Transverse colon (tissue), 4 donors: ENCODE data around the gene TRAF2. TPM values are rescaled to one million over a fixed set of nuclear protein-coding genes. Genes with fewer than 3 reads are reported as not detected.
A peak's percentile ranks its signal among the peaks of the same experiment; 100 is the strongest.
"Not testable (repeated sequence)": the region's sequence is repeated elsewhere in the genome, so short reads cannot be mapped to it uniquely, and the experiment has no call there.

Source experiments
- DNase-seq: peaks from one replicate; pipeline ENCODE4 v3.0.0-alpha.2; 2019
- H3K27ac ChIP-seq, 4 donors: fragments of 200-600 bp; sonication (generic); 2 replicates each; pipeline ENCODE4 v1.5.1; 2016 to 2018; ENCODE audit warnings: inconsistent platforms in 4 of 4
- H3K27me3 ChIP-seq: fragments of 200-600 bp; sonication (generic); 2 replicates; pipeline ENCODE4 v1.5.1; 2017; ENCODE audit warnings: inconsistent platforms
- H3K36me3 ChIP-seq, 4 donors: fragments of 200-600 bp; sonication (generic); 2 replicates each; pipeline ENCODE4 v1.5.1; 2017 to 2019; ENCODE audit warnings: inconsistent platforms in 4 of 4
- H3K4me1 ChIP-seq, 4 donors: fragments of 200-600 bp; sonication (generic); 2 replicates each; pipeline ENCODE4 v1.5.1; 2017 to 2020; ENCODE audit warnings: inconsistent platforms in 4 of 4
- H3K4me3 ChIP-seq, 4 donors: fragments of 200-600 bp; sonication (generic); 1 replicate in 1 of 4; 2 replicates in 3 of 4; pipeline versions ENCODE4 v1.5.1 to v1.6.1; 2017 to 2019; ENCODE audit warnings: inconsistent platforms in 4 of 4
- H3K9me3 ChIP-seq, 2 donors: fragments of 200-600 bp; sonication (generic); 2 replicates each; pipeline ENCODE4 v1.5.1; 2017 to 2019; ENCODE audit warnings: inconsistent platforms in 2 of 2
- CTCF ChIP-seq, 5 experiments: fragments of 200-600 bp in 3 of 5; fragments of 450-650 bp in 2 of 5; sonication (generic) in 3 of 5; IDR thresholded peaks; 1 replicate in 2 of 5; 2 replicates in 3 of 5; pipeline ENCODE4 v1.5.1; 2016 to 2017; ENCODE audit warnings: antibody characterized with exemption in 5 of 5, inconsistent platforms in 3 of 5, mild to moderate bottlenecking in 2 of 5, moderate library complexity in 1 of 5
- EP300 ChIP-seq: sonication (generic); formaldehyde crosslinking; IDR thresholded peaks from one replicate; pipeline ENCODE4 v1.6.1; 2017; ENCODE audit warnings: antibody characterized with exemption, low read depth
- POLR2A ChIP-seq: fragments of 450-650 bp; IDR thresholded peaks from one replicate; pipeline ENCODE4 v1.6.1; 2016; ENCODE audit warnings: antibody characterized with exemption, mild to moderate bottlenecking, moderate library complexity
- POLR2AphosphoS5 ChIP-seq, 3 donors: sonication (generic); formaldehyde crosslinking; IDR thresholded peaks; one replicate each; pipeline ENCODE4 v1.6.1; 2016; ENCODE audit warnings: antibody characterized with exemption in 3 of 3
- WGBS, 2 donors: methylation state at CpG; one replicate each; pipeline ENCODE4 v1.1.5; 2018; ENCODE audit warnings: low coverage in 1 of 2; 5-methylcytosine and 5-hydroxymethylcytosine counted together
- in situ Hi-C, 4 donors: fragments of 200-750 bp; cut with MboI; loops; one replicate each; pipeline versions ENCODE4 v1.15.0 to v1.15.1; 2017; ENCODE audit warnings: low sequenced_read_pairs in 3 of 4, low pct_ligation_motif_present in 1 of 4, low pct_unique_long_range_greater_than_20kb in 1 of 4
- intact Hi-C: fragments of 100-400 bp; cut with DNase I; formaldehyde crosslinking; loops from one replicate; pipeline ENCODE4 v1.15.1; 2023; ENCODE audit warnings: low total_unique reads
- total RNA-seq, 4 donors: library from RNA; depleted of rRNA; stranded (reverse); fragments of >200 nt; gene quantifications; one replicate each; pipeline ENCODE4 v1.1.0, GENCODE V29; 2016

TRAF2 gene, protein sequence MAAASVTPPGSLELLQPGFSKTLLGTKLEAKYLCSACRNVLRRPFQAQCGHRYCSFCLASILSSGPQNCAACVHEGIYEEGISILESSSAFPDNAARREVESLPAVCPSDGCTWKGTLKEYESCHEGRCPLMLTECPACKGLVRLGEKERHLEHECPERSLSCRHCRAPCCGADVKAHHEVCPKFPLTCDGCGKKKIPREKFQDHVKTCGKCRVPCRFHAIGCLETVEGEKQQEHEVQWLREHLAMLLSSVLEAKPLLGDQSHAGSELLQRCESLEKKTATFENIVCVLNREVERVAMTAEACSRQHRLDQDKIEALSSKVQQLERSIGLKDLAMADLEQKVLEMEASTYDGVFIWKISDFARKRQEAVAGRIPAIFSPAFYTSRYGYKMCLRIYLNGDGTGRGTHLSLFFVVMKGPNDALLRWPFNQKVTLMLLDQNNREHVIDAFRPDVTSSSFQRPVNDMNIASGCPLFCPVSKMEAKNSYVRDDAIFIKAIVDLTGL
- total RNA-seq = 10 to 100 TPM; 12.5 to 60.6 (median 13.8) TPM

- peak within 1 kb of the TSS; percentile 86 to 95 (median 93) for H3K27ac ChIP-seq
- no peaks in the 10 kb centered on the region for H3K36me3 ChIP-seq
- H3K4me3 ChIP-seq = peak within 1 kb of the TSS; percentile 63 to 100 (median 95)
- no peaks in the 10 kb centered on the region for H3K27me3 ChIP-seq
- no peaks in the 10 kb centered on the region for H3K9me3 ChIP-seq
- peaks cover 0 to 40% (median 30%) of the 10 kb centered on the region in 4 donors for H3K4me1 ChIP-seq
- WGBS, 2 donors = 0% methylated on average over 66 of the region's 88 CpGs; no CpG with 5 or more reads in 1 of the 2 donors
- in situ Hi-C loops = no loop called here
- intact Hi-C loops = no loop called here
- DNase-seq = peak; percentile 98
- TF ChIP-seq EP300 (no peak), POLR2AphosphoS5 (IDR thresholded peaks at IDR 0.05) (peak; percentile 78 to 87 (median 85)), CTCF (IDR thresholded peaks at IDR 0.05) (no peak), POLR2A (peak; percentile 59)
Measured at GRCh38 chr9:136885950-136886578, at the start of gene TRAF2. Gene TRAF2, plus strand, starts transcription at chr9:136886516. Its CDS starts 12,225 bp downstream, at chr9:136898741.

GRCh38 chr9:136837146-136837855 lies 49.0 kb upstream of the TRAF2 start:
- no peak for DNase-seq
- Histone ChIP-seq H3K27ac (no peak overlapping the region), H3K27me3 (no peaks in the 10 kb centered on the region), H3K9me3 (no peaks in the 10 kb centered on the region), H3K4me3 (no peak overlapping the region), H3K36me3 (peaks cover 0 to 7% (median 0%) of the 10 kb centered on the region in 4 donors), H3K4me1 (peaks cover 15 to 31% (median 28%) of the 10 kb centered on the region in 4 donors)
- 91% methylated on average over 23 of the region's 27 CpGs; no CpG with 5 or more reads in 1 of the 2 donors for WGBS, 2 donors
- in situ Hi-C loops = no loop called here
- TF ChIP-seq POLR2AphosphoS5 (IDR thresholded peaks at IDR 0.05) (peak in 1 of 3 donors; percentile 14), CTCF (IDR thresholded peaks at IDR 0.05) (no peak)
- intact Hi-C loops = no loop called here

DNA sequence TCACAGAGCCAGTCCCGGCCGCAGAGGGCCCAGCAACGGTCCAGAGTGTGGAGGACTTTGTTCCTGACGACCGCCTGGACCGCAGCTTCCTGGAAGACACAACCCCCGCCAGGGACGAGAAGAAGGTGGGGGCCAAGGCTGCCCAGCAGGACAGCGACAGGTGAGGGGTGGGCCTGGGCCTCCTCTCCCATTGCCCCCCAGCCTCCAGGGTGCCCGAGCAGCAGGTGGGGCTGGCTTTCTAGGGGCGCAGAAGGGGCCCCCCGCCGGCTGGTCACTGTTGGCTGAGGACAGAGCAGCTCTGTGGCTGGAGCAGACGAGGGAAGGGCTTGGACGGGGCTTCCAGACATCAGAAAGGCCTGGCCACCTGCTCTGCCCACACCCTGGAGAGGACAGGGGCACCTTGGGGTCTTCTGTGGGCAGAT lies 48.4 kb upstream of the TRAF2 start:
- WGBS, 2 donors = 89% methylated on average over 15 of the region's 15 CpGs; no CpG with 5 or more reads in 1 of the 2 donors
- H3K27me3 ChIP-seq, intact Hi-C loops, H3K36me3 ChIP-seq, H3K27ac ChIP-seq, DNase-seq, H3K9me3 ChIP-seq, H3K4me3 ChIP-seq, in situ Hi-C loops: not testable (repeated sequence)
- H3K4me1 ChIP-seq = peaks cover 15 to 36% (median 34%) of the 10 kb centered on the region in 4 donors

DNA sequence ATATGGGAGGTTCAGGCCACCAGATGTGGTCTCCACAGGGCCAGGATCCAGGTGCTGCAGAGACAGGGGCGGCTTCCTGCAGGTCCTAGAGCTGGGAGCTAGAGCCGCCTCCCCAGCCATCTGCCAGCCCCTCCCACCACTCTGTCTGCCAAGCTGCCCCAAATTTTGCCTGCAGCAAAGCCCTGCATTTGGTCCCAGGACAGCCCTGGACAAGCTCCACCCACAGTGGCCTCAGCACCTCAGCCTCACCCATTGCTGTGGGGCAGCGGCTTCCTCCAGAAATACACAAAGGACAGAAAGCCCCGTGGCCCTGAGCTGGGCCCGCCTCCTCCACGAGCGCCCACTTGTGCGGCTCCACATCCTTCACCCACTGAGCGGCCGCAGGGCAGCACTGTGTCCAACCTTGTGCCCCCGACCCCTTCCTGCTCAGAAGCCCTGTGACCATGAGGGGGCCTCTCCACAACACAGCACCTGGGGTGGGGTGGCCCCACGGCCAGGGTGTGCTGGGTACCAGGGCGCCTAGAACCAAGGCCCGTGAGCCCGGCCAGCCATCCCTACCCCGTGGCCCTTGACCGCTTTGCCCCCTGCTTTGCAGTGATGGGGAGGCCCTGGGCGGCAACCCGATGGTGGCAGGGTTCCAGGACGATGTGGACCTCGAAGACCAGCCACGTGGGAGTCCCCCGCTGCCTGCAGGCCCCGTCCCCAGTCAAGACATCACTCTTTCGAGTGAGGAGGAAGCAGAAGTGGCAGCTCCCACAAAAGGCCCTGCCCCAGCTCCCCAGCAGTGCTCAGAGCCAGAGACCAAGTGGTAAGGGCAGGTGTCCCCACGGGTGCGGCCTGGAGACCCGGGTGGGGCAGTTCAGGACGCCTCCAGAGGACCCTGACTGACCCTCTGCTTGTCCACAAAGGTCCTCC lies 47.7 kb upstream of the TRAF2 start:
- in situ Hi-C loops (no loop called here), intact Hi-C loops (no loop called here)
- no peak overlapping the region for H3K4me3 ChIP-seq
- peaks cover 6% of the 10 kb centered on the region for H3K27me3 ChIP-seq
- no peak for TF ChIP-seq POLR2AphosphoS5 (IDR thresholded peaks at IDR 0.05)
- TF ChIP-seq EP300 = no peak
- no peak for TF ChIP-seq CTCF (IDR thresholded peaks at IDR 0.05)
- no peak for TF ChIP-seq POLR2A
- DNase-seq = no peak
- H3K27ac ChIP-seq = no peak overlapping the region
- H3K36me3 ChIP-seq = peaks cover 0 to 5% (median 0%) of the 10 kb centered on the region in 4 donors
- H3K9me3 ChIP-seq = no peaks in the 10 kb centered on the region
- peaks cover 22 to 43% (median 41%) of the 10 kb centered on the region in 4 donors for H3K4me1 ChIP-seq
- 84% methylated on average over 29 of the region's 29 CpGs; no CpG with 5 or more reads in 1 of the 2 donors for WGBS, 2 donors
